Hindlimb muscle (tissue), 1 donor: ENCODE measurements around the gene CYTIP. TPM values are rescaled to one million over a fixed set of nuclear protein-coding genes. Genes with fewer than 3 reads are reported as not detected.

Source experiments
- DNase-seq: peaks from one replicate; pipeline ENCODE4 v3.0.0-alpha.2; 2013
- polyA plus RNA-seq: library from polyadenylated mRNA; unstranded; fragments of 120-200 nt; gene quantifications from one replicate; pipeline ENCODE4 v1.2.1, GENCODE V29; 2013; ENCODE audit not compliant: insufficient read length

CYTIP gene
- polyA plus RNA-seq, 1 donor, result 0.94 TPM

GRCh38 chr2:157367704-157368103 lies 76.2 kb downstream of the CYTIP start:
- no peak for DNase-seq

Other genes with a start within 250 kb of the CYTIP start
- gene GALNT5, start 186.4 kb downstream of the CYTIP start, polyA plus RNA-seq, result 1.7 TPM
- gene ERMN, start 118.3 kb downstream of the CYTIP start, polyA plus RNA-seq, result not detected
- gene ACVR1C, start 184.8 kb upstream of the CYTIP start, polyA plus RNA-seq, result 0.19 TPM